GM19463 (cell line): Measurements from ENCODE around the gene LFNG.

ENCODE experiments used
- ATAC-seq: cut with Tn5 transposase; IDR thresholded peaks from one replicate; pipeline ENCODE4 v1.9.1; 2021; ENCODE audit warnings: mild to moderate bottlenecking, moderate library complexity; ENCODE audit not compliant: unreplicated experiment

Gene LFNG, protein sequence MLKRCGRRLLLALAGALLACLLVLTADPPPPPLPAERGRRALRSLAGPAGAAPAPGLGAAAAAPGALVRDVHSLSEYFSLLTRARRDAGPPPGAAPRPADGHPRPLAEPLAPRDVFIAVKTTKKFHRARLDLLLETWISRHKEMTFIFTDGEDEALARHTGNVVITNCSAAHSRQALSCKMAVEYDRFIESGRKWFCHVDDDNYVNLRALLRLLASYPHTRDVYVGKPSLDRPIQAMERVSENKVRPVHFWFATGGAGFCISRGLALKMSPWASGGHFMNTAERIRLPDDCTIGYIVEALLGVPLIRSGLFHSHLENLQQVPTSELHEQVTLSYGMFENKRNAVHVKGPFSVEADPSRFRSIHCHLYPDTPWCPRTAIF

DNA sequence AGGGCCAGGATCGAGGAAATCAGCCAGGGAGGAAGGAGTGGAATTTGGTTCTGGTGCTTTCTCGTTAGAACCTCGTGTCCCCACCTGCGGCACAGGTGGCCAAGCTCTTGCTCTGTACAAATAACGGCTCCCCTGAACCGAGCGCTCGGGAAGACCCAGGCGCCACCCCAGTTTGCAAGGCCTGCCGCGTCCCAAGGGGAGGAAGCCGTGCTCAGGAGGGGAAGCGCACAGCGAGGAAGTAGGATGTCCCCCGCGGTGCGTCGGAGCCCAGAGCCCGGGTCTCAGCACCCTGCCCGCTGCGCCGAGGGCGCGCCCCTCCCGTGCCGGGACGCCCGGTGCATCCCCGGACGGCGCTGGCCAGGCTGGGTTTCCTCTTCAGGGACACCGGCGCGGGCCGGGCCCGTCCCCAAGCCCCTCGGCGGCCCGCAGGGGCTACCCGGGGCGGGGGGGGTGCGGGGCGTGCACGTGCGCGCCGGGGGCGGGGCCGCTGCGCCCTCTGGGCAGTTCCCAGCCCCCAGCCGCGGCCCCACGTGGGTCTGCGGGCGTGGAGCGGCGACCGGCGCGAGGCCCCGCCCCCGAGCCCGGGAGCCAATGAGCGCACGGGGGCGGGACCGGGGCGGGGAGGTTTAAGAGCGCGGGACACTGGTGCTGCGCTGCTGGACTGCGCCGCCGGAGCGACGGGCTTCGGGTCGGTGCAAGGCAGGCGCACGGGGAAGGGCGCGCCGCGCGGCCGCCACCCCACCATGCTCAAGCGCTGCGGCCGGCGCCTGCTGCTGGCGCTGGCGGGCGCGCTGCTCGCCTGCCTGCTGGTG lies at the start of gene LFNG:
Gene LFNG (plus strand): TSS at position 656 of the 812 bp plus-strand sequence. CDS start 88 bp downstream, at position 744.
- ATAC-seq = peak; percentile 87

DNA sequence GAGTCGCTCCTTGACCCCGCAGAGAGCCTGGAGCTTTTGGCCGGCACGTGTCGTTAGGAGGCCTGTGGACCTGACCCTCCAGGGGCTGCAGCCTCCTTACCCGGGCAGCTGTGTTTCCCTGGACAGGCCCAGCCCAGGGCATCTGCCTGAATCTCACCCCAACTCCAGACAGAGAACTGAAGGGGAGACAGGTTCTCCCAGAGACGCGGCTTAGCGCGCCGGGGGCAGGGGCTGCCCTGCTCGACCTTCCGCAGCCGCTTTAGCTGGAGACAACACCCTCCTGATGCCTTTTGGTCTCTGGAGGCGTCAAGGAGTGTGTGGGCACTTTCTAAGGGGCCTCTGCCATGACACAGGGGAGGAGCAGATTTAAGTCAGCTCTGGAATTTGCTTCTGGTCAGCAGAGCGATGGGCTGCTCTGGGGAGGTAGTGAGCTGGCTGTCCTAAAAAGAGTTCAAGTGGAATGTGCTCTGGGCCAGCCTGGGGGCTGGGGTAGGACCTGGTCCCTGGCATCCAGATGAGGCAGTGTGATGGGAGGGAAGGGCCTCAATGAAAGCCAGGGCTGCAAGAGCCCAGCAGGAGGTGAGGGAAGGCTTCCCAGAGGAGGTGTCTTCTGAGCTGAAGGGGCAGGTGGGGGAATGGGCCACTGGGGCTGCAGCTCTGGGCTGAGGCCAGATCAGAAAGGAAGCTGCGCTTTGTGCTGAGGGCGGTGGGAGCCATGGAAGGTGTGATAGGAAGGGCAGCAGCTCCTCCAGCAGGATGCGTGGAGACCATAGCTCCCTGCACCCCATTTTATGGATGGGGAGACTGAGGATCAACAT lies 49.2 kb upstream of the LFNG start:
- no peak for ATAC-seq

DNA sequence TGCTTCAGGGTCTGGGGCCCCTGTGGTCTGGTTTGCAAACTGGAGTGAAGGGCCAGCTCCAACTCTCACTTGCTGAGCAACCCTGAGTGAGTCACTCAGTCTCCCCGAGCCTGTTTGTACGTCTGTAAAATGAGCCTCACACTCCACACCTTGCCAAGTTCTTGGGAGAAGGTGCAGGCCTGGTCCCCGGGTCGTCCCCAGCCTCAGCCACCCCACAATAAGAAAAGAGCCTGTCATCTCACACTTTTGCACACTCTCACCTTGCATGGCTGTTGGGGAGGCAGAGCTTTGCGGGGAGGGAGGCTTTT lies 48.6 kb upstream of the LFNG start:
- ATAC-seq = no peak

DNA sequence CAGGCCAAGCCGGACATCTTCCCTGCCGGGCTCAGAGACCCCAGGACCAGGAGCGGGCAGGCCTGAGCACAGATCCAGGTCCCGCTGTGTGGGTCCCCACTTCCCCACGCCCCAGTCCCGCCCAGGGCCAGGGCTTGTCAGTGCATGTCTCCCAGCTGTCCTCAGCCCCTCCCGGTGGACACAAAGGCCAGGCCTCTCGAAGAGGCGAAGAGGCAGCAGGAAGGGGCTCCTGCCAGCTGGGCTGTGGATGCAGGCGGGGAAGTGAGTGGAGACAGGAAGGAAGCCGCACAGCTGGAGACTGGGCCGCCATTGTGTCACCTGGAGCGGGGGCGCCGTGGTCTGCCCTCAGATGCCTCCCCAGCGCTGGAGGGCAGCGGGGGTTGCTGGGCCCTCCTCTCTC lies 48.2 kb upstream of the LFNG start:
- ATAC-seq = no peak

DNA sequence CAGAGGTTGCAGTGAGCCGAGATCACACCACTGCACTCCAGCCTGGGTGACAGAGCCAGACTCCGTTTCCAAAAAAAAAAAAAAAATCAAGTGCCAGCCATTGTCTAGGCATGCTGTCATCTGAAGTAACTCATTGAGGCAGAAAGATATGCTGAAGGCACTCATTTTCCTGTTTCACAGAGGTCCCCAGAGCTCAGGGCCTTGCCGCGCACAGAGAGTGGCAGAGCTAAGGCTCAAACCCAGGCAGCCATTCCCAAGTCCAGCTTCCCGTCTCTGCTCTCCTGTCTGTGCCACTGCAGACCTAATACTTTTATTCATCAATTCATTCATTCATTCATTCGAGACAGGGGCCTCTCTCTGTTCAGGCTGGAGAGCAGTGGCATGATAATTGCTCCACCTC lies 46.8 kb upstream of the LFNG start:
- no peak for ATAC-seq

DNA sequence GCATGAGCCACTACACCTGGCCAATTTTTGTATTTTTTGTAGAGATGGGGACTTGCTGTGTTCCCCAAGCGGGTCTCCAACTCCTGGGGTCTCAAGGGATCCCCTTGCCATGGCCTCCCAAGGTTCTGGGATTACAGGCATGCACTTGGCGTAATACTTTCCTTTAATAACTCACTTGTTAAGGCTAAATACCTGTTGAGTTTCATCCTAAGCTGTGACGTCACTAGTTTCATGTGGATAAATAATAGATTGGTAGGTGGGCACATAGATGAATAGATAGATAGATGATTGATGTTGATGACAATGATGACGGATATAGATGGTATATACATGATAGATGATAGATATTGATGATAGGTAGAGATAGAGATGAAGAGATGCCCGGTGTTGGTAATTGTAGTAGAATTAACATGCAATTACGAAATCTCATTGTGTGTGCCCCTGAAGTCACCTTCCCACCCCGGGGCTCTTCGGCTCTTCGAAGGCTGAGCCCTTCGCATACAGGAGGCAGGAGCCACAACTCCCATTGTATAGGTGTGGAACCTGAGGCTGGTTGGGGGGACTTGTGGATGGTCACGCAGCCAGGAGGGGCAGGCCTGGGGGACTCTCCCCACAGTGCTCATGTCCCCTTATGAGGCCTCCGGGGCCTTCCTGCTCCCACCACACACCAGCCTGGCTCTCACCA lies 45.9 kb upstream of the LFNG start:
- no peak for ATAC-seq

DNA sequence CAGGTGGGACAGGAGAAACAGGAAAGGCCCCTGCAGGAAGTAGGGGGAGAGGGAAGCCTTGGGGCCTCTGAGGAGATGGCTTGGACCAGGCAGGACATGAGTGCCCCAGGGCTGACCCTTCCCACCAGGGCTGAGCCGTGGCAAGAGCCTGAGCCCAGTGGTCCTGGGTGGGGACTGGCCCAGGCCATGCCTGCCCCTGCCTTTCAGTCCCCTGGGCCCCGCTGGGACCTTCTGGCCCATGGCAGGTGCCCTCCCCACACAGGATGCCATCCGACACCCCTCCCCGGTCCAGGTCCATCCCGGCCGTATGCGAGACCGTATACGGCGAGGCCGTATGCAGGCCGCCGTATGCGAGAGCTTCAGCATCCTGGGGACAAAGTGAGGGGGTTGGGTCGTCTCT lies 45.4 kb upstream of the LFNG start:
- no peak for ATAC-seq

DNA sequence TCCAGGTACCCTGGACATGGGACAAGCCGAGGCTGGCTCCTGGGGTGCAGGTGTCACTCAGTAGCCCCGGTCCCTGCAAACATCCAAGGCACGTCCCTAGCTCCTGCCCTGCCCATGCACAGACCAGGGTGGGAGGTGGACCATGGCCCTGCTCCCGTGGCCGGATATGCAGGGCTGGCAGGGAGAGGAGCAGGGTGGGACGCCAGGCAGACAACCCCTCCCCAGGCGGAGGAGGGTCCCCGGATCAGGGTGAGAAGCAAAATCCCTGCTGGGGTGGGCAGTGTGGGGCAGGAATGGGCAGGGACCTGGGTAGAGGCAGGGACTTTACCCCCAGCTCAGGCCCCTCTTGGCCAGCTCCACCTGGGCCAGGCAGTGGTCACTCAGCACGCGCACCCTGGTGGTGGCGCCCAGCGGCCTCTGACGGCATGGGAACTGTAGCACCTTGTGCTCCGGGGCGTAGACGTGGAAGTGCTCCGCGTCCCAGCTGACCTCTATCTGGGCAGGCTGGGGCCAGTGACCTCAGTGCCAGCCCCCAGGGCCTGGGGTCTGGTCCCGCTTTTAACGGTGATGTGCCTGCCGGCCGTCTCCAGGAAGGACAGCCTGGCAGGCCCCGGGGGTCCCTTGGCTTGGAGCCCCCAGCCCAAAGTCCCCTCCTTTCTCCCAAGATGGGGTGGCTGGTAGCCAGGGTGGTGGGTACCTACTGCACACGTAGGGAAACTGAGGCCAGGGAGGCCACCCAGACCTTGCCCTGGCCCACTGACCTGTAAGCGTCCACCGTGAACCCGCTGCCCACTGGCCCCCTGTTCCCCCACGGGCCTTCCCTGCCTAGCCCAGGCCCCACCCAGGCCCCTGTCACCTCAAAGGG lies 44.5 kb upstream of the LFNG start:
- ATAC-seq = no peak

DNA sequence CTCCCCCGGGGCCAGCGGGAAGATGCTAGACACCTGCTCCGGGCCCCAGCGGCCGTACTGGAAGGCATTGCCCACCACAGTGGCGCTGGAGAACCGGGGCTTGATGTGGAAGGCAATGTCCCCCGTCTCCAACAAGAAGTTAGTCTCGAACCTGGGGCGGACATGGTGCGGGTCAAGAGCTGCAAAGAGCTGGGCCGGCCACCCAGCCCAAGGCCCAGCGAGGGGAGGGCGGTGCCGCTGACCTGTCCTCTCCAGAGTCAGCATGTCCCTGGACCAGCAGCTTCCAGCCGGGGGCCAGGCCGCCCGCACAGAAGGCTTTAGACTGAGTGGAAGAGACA lies 43.9 kb upstream of the LFNG start:
- ATAC-seq = no peak

DNA sequence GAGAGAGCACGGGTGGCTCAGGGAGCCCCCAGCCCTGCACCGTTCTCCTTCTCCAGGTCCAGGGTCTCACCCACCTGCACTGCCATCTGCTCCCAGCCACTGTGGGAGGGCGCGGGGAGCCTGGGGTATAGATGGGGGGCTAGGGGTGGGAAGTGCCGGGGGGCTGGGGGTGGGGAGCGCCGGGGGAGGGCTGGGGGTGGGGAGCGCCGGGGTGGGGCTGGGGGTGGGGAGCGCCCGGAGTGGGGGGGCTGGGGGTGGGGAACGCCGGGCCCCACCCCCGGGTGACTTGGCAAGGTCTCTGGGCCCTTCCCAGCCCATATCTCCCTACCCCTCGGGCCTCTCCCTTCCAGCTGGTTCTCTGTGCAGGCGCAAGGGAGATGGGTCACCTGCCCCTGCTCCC lies 43.3 kb upstream of the LFNG start, which contains the start of gene GRIFIN:
Gene GRIFIN (minus strand): TSS at position 101 of the 400 bp plus-strand sequence. CDS start 15 bp downstream, at position 86.
- no peak for ATAC-seq

DNA sequence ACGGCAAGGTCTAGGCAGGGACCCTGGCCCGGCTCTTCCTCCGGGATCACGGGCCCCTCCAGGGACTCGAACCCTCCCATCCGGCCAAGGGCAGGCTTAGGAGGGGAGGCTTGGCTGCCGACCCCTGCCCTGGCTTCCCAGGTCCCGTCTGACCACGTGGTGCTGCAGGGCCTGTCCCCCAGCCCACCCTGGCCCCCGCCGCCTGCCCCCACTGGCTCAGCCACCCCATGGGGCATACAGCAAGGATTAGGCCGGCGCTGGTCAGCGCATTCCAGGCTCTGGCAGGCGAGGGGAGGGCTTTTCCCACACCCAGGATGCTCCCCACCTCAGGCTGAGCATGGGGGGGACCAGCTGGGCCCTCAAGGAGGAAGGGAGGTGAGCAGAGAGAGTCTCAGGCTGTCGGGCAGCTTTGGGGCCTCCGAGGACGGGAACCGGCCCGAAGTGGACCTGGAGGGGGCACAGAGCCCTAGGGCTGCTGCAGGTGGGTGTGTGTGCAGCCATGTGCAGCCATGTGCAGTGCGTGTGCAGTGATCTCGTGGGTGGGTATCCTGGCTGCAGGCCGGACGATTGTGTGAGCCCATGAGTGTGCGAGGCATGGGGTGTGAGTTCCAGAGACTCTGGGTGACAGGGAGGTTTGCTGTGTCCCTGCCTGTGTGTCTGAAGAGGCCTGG lies 42.7 kb upstream of the LFNG start:
- ATAC-seq = no peak

DNA sequence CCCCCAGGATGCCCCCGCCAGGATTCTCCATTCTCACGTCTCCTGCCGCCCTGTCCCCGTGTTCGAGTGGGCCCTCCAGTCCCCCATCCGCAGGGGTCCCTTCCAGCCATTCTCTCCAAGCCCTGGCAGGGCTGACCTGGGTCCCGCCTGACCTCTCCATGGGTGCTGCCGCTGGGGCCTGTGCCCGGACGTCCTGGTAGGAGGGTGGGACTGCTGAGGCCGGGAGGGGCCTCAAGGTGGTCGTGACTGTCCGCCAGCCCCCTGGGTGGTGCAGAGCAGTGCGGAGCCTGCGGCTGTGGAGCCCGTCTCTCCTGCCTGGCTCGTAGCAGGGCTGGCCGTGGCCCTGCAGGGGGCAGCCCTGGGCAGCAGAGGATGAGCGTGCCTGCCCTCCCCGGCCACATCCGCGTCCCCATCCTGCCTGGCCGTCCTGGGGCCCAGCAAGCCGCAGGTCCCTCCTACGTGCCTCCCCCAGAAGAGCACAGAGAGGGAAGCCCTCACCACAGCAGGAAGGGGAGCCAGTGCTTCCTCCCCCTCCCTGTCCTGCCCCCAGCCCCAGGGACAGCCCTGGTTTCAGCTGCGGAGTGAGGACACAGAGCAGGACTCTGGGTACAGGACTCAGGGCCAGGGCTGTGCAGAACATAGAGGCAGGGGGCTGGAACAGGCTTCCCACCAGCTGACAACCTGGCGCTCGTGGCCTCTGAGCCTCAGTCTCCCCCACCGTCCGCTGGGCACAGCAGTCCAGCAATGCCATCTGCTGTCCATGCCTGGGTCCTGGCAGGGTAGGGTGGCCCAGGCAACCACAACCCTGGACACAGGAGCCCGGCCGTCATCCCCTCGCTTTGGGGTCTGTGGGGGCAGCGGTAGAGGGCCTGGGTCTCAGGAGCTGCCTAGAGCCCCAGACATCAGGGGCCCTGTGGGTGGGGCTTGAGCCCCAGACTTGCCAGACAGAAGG lies 41.9 kb upstream of the LFNG start:
- ATAC-seq = peak; percentile 66

DNA sequence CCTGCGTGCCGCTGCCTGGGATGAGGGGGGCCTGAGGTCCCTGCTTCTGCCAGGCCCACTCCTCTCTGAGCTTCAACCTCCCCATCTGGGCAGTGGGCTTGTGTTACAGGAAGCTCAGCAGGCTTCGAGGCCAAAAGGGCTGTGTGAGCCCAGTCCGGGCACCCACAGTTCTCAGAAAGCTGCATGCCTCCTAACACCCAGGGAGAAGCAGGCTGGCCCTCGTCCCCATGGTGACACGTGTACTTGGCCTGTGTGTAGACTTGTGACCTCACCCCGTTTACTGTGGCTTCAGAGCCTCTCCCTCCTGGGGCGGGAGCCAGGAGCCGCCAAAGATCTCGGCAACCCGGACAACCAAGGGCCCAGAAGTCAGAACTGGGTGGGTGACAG lies 41.2 kb upstream of the LFNG start:
- ATAC-seq = no peak

DNA sequence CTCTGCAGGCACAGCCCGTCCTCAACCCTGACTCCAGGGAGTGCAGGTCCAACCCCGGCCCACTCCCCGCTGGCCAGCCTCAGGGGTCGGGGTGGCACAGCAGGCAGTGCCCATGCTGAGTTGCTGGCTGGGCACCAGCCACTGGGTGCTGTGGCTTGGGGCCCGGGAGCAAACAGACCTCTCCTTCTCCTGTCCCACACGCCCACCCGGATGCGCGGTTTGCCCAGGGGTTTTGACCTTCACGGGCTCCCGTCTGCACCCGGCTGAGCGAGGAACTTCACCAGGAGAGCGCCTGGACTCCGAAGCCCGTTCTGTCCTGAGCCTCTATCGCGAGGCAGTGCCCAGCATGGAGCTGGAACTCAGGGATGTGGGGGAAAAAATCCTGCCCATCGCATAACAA lies 40.8 kb upstream of the LFNG start:
- ATAC-seq = no peak

DNA sequence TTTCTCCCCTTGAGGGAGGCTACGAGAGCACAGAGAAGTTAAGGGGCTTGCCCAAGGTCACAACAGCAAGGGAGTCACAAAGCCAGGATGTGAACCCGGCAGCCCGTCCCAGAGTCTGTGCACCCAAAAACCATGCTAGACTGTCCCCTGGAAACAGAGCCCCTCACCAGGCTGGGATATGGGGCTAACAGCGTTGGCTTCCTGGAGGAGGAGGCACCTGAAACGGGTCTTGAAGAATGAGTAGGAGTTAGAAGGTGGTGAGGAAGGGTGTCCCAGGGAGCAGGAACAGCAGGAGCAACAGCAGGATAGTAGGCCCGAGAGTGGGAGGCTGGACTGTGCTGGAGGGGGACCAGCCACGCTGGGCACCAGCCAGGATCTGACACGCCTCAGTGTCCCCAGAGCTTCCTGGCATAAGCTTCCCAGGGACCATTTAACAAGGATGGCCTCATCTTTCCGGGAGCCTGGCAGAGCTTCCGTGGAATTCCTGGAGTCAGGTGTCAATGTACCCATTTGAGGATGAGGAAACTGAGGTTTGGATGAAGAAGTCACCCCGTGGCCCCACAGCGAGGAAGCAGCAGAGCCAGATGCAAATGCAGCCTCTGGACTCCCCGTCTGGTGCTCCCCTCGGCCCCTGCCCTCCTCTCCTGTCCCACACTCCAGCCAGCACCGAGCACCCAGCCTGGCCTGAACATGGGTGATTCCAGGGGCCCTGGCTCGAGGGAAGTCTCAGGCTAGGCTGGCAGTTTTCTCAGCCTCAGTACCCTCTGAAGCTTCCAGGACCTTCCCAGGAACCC lies 40.1 kb upstream of the LFNG start:
- ATAC-seq = no peak

DNA sequence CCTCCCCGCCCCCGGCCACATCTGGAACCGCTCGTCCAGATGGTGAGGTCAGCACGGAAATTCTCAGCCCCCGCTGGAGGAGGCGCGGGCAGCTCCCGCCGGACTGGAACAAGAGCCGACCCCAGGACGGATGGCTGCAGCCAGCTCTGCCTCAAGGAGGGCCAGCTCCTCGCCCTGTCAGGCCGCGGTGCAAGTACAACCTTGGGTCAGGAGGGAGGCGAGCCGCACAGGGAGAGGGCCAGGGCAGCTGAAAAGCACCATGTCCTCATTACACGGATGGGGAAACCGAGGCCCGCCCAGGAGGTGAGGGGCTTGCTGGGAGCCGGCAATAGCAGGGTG lies 39.5 kb upstream of the LFNG start:
- no peak for ATAC-seq

DNA sequence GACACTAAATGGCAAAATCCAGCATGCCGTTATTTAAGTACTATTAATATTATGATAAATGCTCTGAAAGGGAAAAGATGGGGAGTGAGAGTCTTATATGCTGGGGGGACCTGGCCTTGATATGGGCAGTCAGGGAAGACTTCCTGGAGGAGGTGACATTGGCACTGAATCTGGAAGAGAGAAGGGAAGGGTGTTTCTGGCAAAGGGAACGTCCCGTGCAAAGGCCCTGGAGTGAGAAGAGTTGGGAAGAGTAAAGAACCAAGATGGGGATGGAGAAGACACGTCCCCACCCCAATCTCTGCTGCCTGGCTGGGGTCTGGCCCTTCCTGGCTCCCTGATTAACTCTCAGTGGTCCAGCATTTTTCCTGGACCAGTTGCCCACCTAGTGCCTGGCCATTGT lies 38.4 kb upstream of the LFNG start:
- no peak for ATAC-seq
